T-cell (primary cell): ENCODE measurements around the gene CAPS. TPM values are rescaled to one million over a fixed set of nuclear protein-coding genes. Genes with fewer than 3 reads are reported as not detected.

Source experiments
- ATAC-seq, 4 experiments: fragments of 200-7000 bp in 3 of 4; fragments of 150-1000 bp in 1 of 4; cut with Tn5 transposase; replicated peaks in 1 of 4; 1 replicate in 3 of 4; 2 replicates in 1 of 4; pipeline ENCODE4 v1.10.0; 2021; ENCODE audit warnings: moderate library complexity in 3 of 4, mild to moderate bottlenecking in 2 of 4, moderate number of reproducible peaks in 1 of 4
- CTCF ChIA-PET, 2 donors: fragments of 300-600 bp; sonication (Branson Sonifier 250); formaldehyde crosslinking; loops; one replicate each; lab custom pipeline; 2022; ENCODE audit warnings: antibody characterized with exemption in 2 of 2; lab: Charles Lee
- POLR2A ChIA-PET, 2 donors: fragments of 300-600 bp; sonication (Branson Sonifier 250); formaldehyde crosslinking; loops; one replicate each; lab custom pipeline; 2022; ENCODE audit warnings: antibody characterized with exemption in 2 of 2; lab: Charles Lee
- DNase-seq, 35 experiments: peaks; one replicate each; pipeline versions ENCODE4 v3.0.0 to v3.0.0-alpha.2; 2013 to 2023
- H3K27ac ChIP-seq: one replicate; pipeline ENCODE4 v1.5.1; 2013; ENCODE audit warnings: low read length
- H3K27me3 ChIP-seq, 2 experiments: replicated peaks in 1 of 2; 1 replicate in 1 of 2; 2 replicates in 1 of 2; pipeline versions ENCODE4 v1.6.1 to v1.7.0; 2013; ENCODE audit warnings: low read length in 1 of 2, mixed read lengths in 1 of 2; ENCODE audit not compliant: control insufficient read depth in 2 of 2, insufficient read depth in 2 of 2; ENCODE audit errors: extremely low read depth in 1 of 2
- H3K36me3 ChIP-seq, 2 donors: 1 replicate in 1 of 2; 2 replicates in 1 of 2; pipeline versions ENCODE4 v1.6.1 to v1.7.0; 2013; ENCODE audit warnings: low read length in 1 of 2; ENCODE audit not compliant: control insufficient read depth in 2 of 2, insufficient read depth in 1 of 2; ENCODE audit errors: extremely low read depth in 1 of 2
- H3K4me1 ChIP-seq, 2 experiments: 1 replicate in 1 of 2; 2 replicates in 1 of 2; pipeline versions ENCODE4 v1.6.1 to v1.7.0; 2013; ENCODE audit warnings: low read length in 2 of 2, mixed read lengths in 1 of 2; ENCODE audit not compliant: insufficient read depth in 2 of 2, control insufficient read depth in 1 of 2; ENCODE audit errors: extremely low read depth in 1 of 2
- H3K4me3 ChIP-seq, 2 donors: 1 replicate in 1 of 2; 2 replicates in 1 of 2; pipeline versions ENCODE4 v1.5.1 to v1.7.0; 2013; ENCODE audit warnings: mild to moderate bottlenecking in 2 of 2, low read length in 1 of 2, moderate library complexity in 1 of 2; ENCODE audit not compliant: control insufficient read depth in 1 of 2; ENCODE audit errors: extremely low read depth in 1 of 2
- H3K9me3 ChIP-seq: 2 replicates; pipeline ENCODE4 v1.7.0; 2013
- H3K27ac Mint-ChIP-seq, 2 donors: one replicate each; pipeline ENCODE4 v1.8.0; 2020 to 2021; ENCODE audit warnings: mild to moderate bottlenecking in 2 of 2, mixed read lengths in 2 of 2
- H3K27me3 Mint-ChIP-seq, 2 donors: one replicate each; pipeline ENCODE4 v1.8.0; 2021 to 2022; ENCODE audit warnings: mixed read lengths in 2 of 2
- H3K36me3 Mint-ChIP-seq: one replicate; pipeline ENCODE4 v1.8.0; 2021; ENCODE audit warnings: mixed read lengths
- H3K4me1 Mint-ChIP-seq, 3 donors: one replicate each; pipeline ENCODE4 v1.8.0; 2020 to 2022; ENCODE audit warnings: mixed read lengths in 3 of 3, mild to moderate bottlenecking in 1 of 3
- H3K4me3 Mint-ChIP-seq, 3 donors: one replicate each; pipeline ENCODE4 v1.8.0; 2020 to 2022; ENCODE audit warnings: mild to moderate bottlenecking in 3 of 3, mixed read lengths in 3 of 3, moderate library complexity in 3 of 3
- H3K9me3 Mint-ChIP-seq, 3 donors: one replicate each; pipeline ENCODE4 v1.8.0; 2020 to 2022; ENCODE audit warnings: mixed read lengths in 3 of 3
- WGBS: methylation state at CpG from one replicate; pipeline ENCODE4 v1.1.5; 2013; ENCODE audit warnings: missing lambda C conversion rate; ENCODE audit not compliant: insufficient coverage; 5-methylcytosine and 5-hydroxymethylcytosine counted together
- total RNA-seq, 35 experiments: library from RNA in 6 of 35; stranded (reverse) in 6 of 35; fragments of 120-200 nt in 1 of 35; gene quantifications; one replicate each; pipeline versions ENCODE4 v1.2.1 to v1.2.4 and lab custom pipeline; 2013 to 2026

CAPS gene
- total RNA-seq, 5 donors from 2014 or later (not counting 1 experiment from before 2014, with no cell fraction given), result 43.3 to 74.8 (median 69.8) TPM

DNA sequence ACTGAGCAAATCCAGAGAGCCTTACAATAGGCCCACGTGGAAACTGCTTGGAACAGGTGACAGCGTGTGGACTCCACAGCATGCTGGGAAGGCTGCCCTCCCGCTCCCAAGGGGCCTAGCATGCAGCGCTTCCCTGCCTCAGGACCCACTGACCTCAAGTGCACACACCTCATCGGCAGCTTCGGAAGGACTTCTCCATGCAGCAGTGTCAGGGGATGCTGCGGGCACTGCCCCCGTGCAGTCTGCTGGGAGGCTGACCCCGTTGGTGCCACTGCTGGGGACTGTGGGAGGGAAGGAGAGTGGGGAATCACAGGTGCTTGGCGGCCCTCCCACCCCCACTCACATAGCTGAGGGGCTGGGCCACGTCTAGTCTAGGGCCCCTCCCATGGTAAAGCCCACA, 17.2 kb downstream of the CAPS start:
- Mint-ChIP-seq H3K9me3 (no peaks in the 10 kb centered on the region), H3K36me3 (peaks cover 34% of the 10 kb centered on the region), H3K4me1 (peaks cover 0 to 16% (median 0%) of the 10 kb centered on the region in 3 donors), H3K27ac (no peak overlapping the region), H3K27me3 (no peaks in the 10 kb centered on the region), H3K4me3 (no peak overlapping the region)
- H3K9me3 ChIP-seq, result no peaks in the 10 kb centered on the region
- WGBS, result 93% methylated on average over 4 of the region's 11 CpGs
- H3K36me3 ChIP-seq, result peaks cover 40 to 96% of the 10 kb centered on the region in 2 donors
- H3K27me3 ChIP-seq, result no peaks in the 10 kb centered on the region
- no peak for DNase-seq
- no peaks in the 10 kb centered on the region for H3K4me1 ChIP-seq
- ChIA-PET CTCF (no interaction called here), POLR2A (no interaction called here)
- no peak for ATAC-seq
- H3K27ac ChIP-seq, result no peak overlapping the region
- no peak overlapping the region for H3K4me3 ChIP-seq

DNA sequence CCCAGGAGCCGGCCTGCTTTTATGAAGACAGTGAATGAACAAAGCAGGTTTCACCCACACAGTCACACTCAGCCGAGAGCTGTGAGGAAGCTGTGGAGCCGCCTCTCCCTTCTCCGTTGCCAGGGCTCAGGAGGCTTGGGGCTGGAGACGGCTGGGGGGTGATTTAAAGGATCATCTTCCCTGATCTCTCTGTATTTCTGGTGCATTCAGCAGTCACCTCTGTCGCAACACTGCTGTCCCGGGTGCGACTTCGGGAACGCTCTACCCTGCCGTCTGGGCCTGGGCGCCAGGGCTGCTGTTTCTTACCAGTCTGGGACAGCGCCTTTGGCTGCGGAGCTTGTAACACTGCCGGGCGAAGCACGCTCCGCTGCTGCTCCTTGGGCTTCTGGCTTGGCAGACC, 18.1 kb downstream of the CAPS start:
- H3K4me1 Mint-ChIP-seq, result peaks cover 0 to 20% (median 3%) of the 10 kb centered on the region in 3 donors
- peaks cover 38 to 92% of the 10 kb centered on the region in 2 donors for H3K36me3 ChIP-seq
- 99% methylated on average over 14 of the region's 18 CpGs for WGBS
- POLR2A ChIA-PET, result no interaction called here
- no peak overlapping the region for H3K4me3 ChIP-seq
- DNase-seq (no peak), ATAC-seq (no peak)
- no peaks in the 10 kb centered on the region for H3K27me3 ChIP-seq
- H3K27ac Mint-ChIP-seq, result no peak overlapping the region
- no peaks in the 10 kb centered on the region for H3K4me1 ChIP-seq
- CTCF ChIA-PET, result no interaction called here
- no peak overlapping the region for H3K4me3 Mint-ChIP-seq
- H3K27ac ChIP-seq, result no peak overlapping the region
- H3K27me3 Mint-ChIP-seq, result no peaks in the 10 kb centered on the region
- no peaks in the 10 kb centered on the region for H3K9me3 Mint-ChIP-seq
- peaks cover 33% of the 10 kb centered on the region for H3K36me3 Mint-ChIP-seq
- no peaks in the 10 kb centered on the region for H3K9me3 ChIP-seq

DNA sequence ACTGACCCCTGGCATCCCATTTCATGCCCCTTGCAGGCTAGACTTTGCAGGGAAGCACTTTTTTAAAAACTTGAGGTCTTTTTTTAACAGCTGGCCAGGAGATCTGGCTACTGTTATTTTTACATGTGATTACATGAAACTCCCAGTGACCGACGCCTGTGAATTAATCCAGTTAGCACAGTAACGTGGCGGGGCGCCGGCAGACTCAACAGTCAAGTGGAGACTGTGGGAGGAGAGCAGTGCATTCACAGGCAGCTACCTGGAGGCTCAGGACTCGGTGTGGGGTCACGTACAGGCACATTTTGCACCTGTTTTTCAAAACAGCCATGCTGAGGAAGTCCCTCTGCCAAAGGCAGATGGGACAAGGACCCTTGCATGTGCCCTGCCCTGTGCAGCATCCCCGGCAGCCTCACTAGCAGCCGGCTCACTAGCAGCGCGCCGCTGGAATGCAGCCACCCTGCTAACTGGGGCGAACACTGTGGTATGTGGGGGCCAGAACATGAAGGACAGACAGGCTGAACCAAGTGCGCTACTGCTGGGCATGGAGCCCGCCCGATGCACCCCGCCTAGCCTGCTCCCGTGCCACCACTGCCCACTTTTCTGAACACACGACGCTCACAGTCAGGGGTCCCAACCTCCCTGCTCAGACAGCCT, 18.7 kb downstream of the CAPS start:
- WGBS, result 95% methylated on average over 16 of the region's 21 CpGs
- ATAC-seq, result no peak
- CTCF ChIA-PET, result no interaction called here
- Histone ChIP-seq H3K27ac (no peak overlapping the region), H3K36me3 (peaks cover 32 to 92% of the 10 kb centered on the region in 2 donors), H3K27me3 (no peaks in the 10 kb centered on the region), H3K9me3 (no peaks in the 10 kb centered on the region), H3K4me3 (no peak overlapping the region), H3K4me1 (no peaks in the 10 kb centered on the region)
- DNase-seq, result no peak
- Mint-ChIP-seq H3K4me1 (peaks cover 2 to 26% (median 3%) of the 10 kb centered on the region in 3 donors), H3K4me3 (no peak overlapping the region), H3K27me3 (no peaks in the 10 kb centered on the region), H3K9me3 (no peaks in the 10 kb centered on the region), H3K27ac (no peak overlapping the region), H3K36me3 (peaks cover 37% of the 10 kb centered on the region)
- POLR2A ChIA-PET, result no interaction called here

DNA sequence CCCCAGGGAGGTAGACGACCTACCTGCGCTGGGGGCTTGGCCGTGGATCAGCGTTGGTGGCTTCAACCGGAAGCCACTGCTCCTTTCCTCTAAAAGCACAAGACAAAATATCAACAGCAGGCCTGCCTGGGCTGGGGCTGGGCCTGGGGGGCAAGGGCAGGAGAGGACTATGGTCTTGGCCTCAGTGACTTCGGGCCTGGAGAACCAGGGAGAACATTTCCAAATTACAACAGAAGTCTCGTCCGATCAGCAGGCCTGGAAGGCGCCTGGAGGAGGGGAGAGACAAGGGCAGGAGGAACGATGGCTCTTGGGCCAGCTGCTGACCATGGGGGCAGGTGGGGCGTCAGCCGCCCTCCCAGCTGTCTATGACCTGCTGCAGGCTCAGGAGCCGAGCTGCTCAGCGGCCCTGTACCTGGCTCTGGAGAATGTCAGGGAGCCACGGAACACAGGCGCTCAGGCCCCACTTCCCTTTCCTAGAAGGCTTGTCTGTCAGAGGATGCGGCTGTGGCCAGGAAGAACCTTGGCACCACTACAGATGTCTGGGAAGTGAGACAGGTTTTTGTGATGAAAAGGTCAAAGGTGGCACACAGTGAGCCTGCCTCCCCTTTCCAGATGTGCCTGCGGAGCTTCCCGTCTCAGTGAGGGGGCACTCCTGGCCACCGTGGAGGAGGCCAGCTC, 19.5 kb downstream of the CAPS start:
- ChIA-PET CTCF (interaction anchor here in 1 of 2 donors (0.7 kb wide), 1 partner anchor 213 kb away, joined by 3 read pairs; no protein-coding TSS in a partner anchor), POLR2A (no interaction called here)
- no peaks in the 10 kb centered on the region for H3K9me3 ChIP-seq
- Mint-ChIP-seq H3K4me3 (no peak overlapping the region), H3K9me3 (no peaks in the 10 kb centered on the region), H3K4me1 (peaks cover 2 to 27% (median 3%) of the 10 kb centered on the region in 3 donors), H3K27ac (no peak overlapping the region), H3K27me3 (no peaks in the 10 kb centered on the region), H3K36me3 (peaks cover 34% of the 10 kb centered on the region)
- DNase-seq (no peak), ATAC-seq (no peak)
- 96% methylated on average over 8 of the region's 20 CpGs for WGBS
- H3K36me3 ChIP-seq, result peaks cover 25 to 89% of the 10 kb centered on the region in 2 donors
- no peak overlapping the region for H3K27ac ChIP-seq
- no peaks in the 10 kb centered on the region for H3K27me3 ChIP-seq
- H3K4me1 ChIP-seq, result no peaks in the 10 kb centered on the region
- no peak overlapping the region for H3K4me3 ChIP-seq

DNA sequence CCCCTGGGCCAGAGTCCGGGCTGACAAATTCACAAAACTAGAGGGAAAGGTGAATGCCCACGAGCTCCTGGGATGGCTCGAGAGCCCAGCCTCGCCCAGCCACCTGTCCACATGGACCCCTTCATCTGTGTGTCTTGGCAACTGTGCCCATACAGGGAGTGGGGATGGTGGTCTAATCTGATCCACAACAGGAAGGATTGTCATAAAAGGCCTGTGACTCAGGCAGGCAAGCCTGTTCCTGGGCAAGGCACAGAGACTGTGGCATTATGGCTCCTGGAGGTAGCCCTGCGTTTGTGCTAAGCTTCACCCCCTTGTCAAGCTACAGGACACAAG, 20.0 kb downstream of the CAPS start:
- POLR2A ChIA-PET, result no interaction called here
- H3K27me3 Mint-ChIP-seq, result no peaks in the 10 kb centered on the region
- ATAC-seq, result no peak
- H3K27ac ChIP-seq, result no peak overlapping the region
- CTCF ChIA-PET, result interaction anchor here in 1 of 2 donors (0.7 kb wide), 1 partner anchor 213 kb away, joined by 3 read pairs; no protein-coding TSS in a partner anchor
- no peaks in the 10 kb centered on the region for H3K4me1 ChIP-seq
- peaks cover 29% of the 10 kb centered on the region for H3K36me3 Mint-ChIP-seq
- peaks cover 2 to 27% (median 3%) of the 10 kb centered on the region in 3 donors for H3K4me1 Mint-ChIP-seq
- H3K4me3 Mint-ChIP-seq, result no peak overlapping the region
- no peak overlapping the region for H3K4me3 ChIP-seq
- no peak overlapping the region for H3K27ac Mint-ChIP-seq
- H3K27me3 ChIP-seq, result no peaks in the 10 kb centered on the region
- no peaks in the 10 kb centered on the region for H3K9me3 ChIP-seq
- 100% methylated on average over 5 of the region's 5 CpGs for WGBS
- H3K36me3 ChIP-seq, result peaks cover 24 to 84% of the 10 kb centered on the region in 2 donors
- DNase-seq, result no peak
- no peaks in the 10 kb centered on the region for H3K9me3 Mint-ChIP-seq

DNA sequence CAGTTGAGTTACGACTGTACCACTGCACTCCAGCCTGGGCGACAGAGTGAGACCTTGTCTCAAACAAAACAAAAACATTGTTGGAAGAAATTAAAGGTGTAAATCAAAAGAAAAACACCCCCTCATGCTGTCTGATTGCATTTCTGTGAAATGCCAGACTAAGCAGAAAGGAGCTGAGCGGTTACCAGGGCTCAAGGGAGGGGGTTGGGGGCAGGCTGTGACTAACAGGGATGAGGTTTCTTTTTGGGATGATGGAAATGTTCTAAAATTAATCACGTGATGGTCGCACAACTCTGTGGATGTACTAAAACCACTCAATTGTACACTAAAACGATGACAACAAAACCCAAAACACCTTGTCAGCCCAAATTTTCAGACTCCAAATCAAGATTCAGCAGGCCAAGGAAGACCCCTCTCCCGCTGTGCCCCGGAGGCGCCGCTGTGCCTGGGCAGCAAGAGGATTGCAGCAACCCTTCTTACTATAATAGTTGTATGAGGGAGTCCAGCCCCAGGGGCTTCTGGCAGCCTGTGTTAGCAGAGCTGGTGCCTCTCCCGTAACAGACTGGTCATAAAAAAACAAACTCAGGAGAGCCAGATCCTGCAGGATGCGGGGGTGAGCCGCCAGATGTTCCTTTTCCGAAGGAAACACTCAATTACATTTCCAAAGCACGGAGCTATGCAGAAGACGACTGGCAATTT, 20.9 kb downstream of the CAPS start:
- H3K9me3 Mint-ChIP-seq, result no peaks in the 10 kb centered on the region
- no peak for DNase-seq
- Histone ChIP-seq H3K9me3 (no peaks in the 10 kb centered on the region), H3K27me3 (no peaks in the 10 kb centered on the region), H3K4me3 (no peak overlapping the region), H3K36me3 (peaks cover 20 to 83% of the 10 kb centered on the region in 2 donors), H3K27ac (no peak overlapping the region), H3K4me1 (no peaks in the 10 kb centered on the region)
- H3K27me3 Mint-ChIP-seq, result no peaks in the 10 kb centered on the region
- peak overlapping the region in 1 of 2 donors; percentile 31 for H3K27ac Mint-ChIP-seq
- POLR2A ChIA-PET, result no interaction called here
- 94% methylated on average over 7 of the region's 16 CpGs for WGBS
- peaks cover 2 to 27% (median 3%) of the 10 kb centered on the region in 3 donors for H3K4me1 Mint-ChIP-seq
- H3K36me3 Mint-ChIP-seq, result peaks cover 32% of the 10 kb centered on the region
- no peak for ATAC-seq
- CTCF ChIA-PET, result interaction anchor here in 1 of 2 donors (0.9 kb wide), 1 partner anchor 131 kb away, joined by 3 read pairs; no protein-coding TSS in a partner anchor
- H3K4me3 Mint-ChIP-seq, result no peak overlapping the region
